Skeletal muscle cell (primary cell): ENCODE measurements around the gene HOXA11.

Experiments
- DNase-seq: peaks from one replicate; pipeline ENCODE4 v3.0.0-alpha.2; 2010; ENCODE audit warnings: low read depth
- H3K4me3 ChIP-seq: 2 replicates; pipeline ENCODE4 v1.5.1; 2011; ENCODE audit warnings: low read depth, mild to moderate bottlenecking, control low read depth, low read length, moderate library complexity

Gene HOXA11

GRCh38 chr7:27182861-27183681 lies 2.0 kb downstream of the HOXA11 start:
- DNase-seq = no peak
- peak overlapping the region; percentile 81 for H3K4me3 ChIP-seq

- DNase-seq = no peak
- peak overlapping the region; percentile 81 for H3K4me3 ChIP-seq
Observed at GRCh38 chr7:27182285-27182841, 2.7 kb downstream of the HOXA11 start.

- no peak for DNase-seq
- H3K4me3 ChIP-seq = peak overlapping the region; percentile 13
Observed at GRCh38 chr7:27181795-27182275, 3.2 kb downstream of the HOXA11 start.

- peak overlapping the region; percentile 78 for H3K4me3 ChIP-seq
- no peak for DNase-seq
Observed at GRCh38 chr7:27180431-27181420, 4.3 kb downstream of the HOXA11 start.

GRCh38 chr7:27179503-27180430 lies 5.3 kb downstream of the HOXA11 start:
- DNase-seq = no peak
- peak overlapping the region; percentile 78 for H3K4me3 ChIP-seq

GRCh38 chr7:27179030-27179429 lies 6.0 kb downstream of the HOXA11 start:
- H3K4me3 ChIP-seq = peak overlapping the region; percentile 78
- DNase-seq = no peak

GRCh38 chr7:27178366-27178765 lies 6.7 kb downstream of the HOXA11 start:
- peak overlapping the region; percentile 78 for H3K4me3 ChIP-seq
- DNase-seq = no peak

- peak overlapping the region; percentile 78 for H3K4me3 ChIP-seq
- DNase-seq = no peak
Observed at GRCh38 chr7:27177795-27178320, 7.2 kb downstream of the HOXA11 start.

- H3K4me3 ChIP-seq = peak overlapping the region; percentile 78
- DNase-seq = no peak
Observed at GRCh38 chr7:27176962-27177794, 7.9 kb downstream of the HOXA11 start.

- DNase-seq = no peak
- peak overlapping the region; percentile 78 for H3K4me3 ChIP-seq
Observed at GRCh38 chr7:27176524-27176845, 8.5 kb downstream of the HOXA11 start.

GRCh38 chr7:27175626-27176523 lies 9.2 kb downstream of the HOXA11 start:
- DNase-seq = no peak
- peak overlapping the region; percentile 78 for H3K4me3 ChIP-seq

- DNase-seq = no peak
- H3K4me3 ChIP-seq = peak overlapping the region; percentile 78
Observed at GRCh38 chr7:27174874-27175625, 10.0 kb downstream of the HOXA11 start.

GRCh38 chr7:27173956-27174873 lies 10.8 kb downstream of the HOXA11 start, which contains the start of gene HOXA10:
HOXA10 (minus strand) TSS chr7:27174320; CDS start chr7:27174306, 14 bp downstream.
- peak within 1 kb of the TSS; percentile 78 for H3K4me3 ChIP-seq

GRCh38 chr7:27173511-27173955 lies 11.5 kb downstream of the HOXA11 start:
- peak overlapping the region; percentile 78 for H3K4me3 ChIP-seq
- DNase-seq = no peak

More at GRCh38 chr7:27173956-27174873, 10.8 kb downstream of the HOXA11 start, which contains the start of gene HOXA10:
- DNase-seq = no peak
